Stimulated activated memory B cell treated with anti-CD40 and anti-IgM and Interleukin-4, amounts not matched to agents 10 μg/mL and 1 μg/mL and 100 μg/mL, for 72 hours (primary cell): Measurements from ENCODE around the gene TMEM51.
A peak's percentile ranks its signal among the peaks of the same experiment; 100 is the strongest.

Source experiments
- ATAC-seq: fragments of 150-1000 bp; cut with Tn5 transposase; 2 replicates; pipeline ENCODE4 v1.10.0; 2021
- H3K27ac Mint-ChIP-seq: one replicate; pipeline ENCODE4 v1.8.0; 2022; ENCODE audit warnings: mild to moderate bottlenecking, mixed read lengths
- H3K27me3 Mint-ChIP-seq: one replicate; pipeline ENCODE4 v1.8.0; 2022; ENCODE audit warnings: mixed read lengths
- H3K36me3 Mint-ChIP-seq: one replicate; pipeline ENCODE4 v1.8.0; 2022; ENCODE audit warnings: mixed read lengths
- H3K4me1 Mint-ChIP-seq: one replicate; pipeline ENCODE4 v1.8.0; 2022; ENCODE audit warnings: mixed read lengths
- H3K4me3 Mint-ChIP-seq: one replicate; pipeline ENCODE4 v1.8.0; 2022; ENCODE audit warnings: mild to moderate bottlenecking, moderate library complexity, mixed read lengths
- H3K9me3 Mint-ChIP-seq: one replicate; pipeline ENCODE4 v1.8.0; 2022; ENCODE audit warnings: mixed read lengths

TMEM51 gene

GRCh38 chr1:15187175-15188129, 33.9 kb downstream of the TMEM51 start:
- Mint-ChIP-seq H3K27ac (no peak overlapping the region), H3K36me3 (no peaks in the 10 kb centered on the region), H3K4me3 (no peak overlapping the region), H3K27me3 (peaks cover 53% of the 10 kb centered on the region), H3K9me3 (no peaks in the 10 kb centered on the region), H3K4me1 (no peaks in the 10 kb centered on the region)
- no peak for ATAC-seq

GRCh38 chr1:15188130-15188524, 34.6 kb downstream of the TMEM51 start:
- Mint-ChIP-seq H3K27me3 (peaks cover 53% of the 10 kb centered on the region), H3K36me3 (no peaks in the 10 kb centered on the region), H3K4me1 (no peaks in the 10 kb centered on the region), H3K9me3 (no peaks in the 10 kb centered on the region), H3K27ac (no peak overlapping the region), H3K4me3 (no peak overlapping the region)
- ATAC-seq: no peak

GRCh38 chr1:15188678-15189077, 35.1 kb downstream of the TMEM51 start:
- no peak for ATAC-seq
- no peaks in the 10 kb centered on the region for H3K4me1 Mint-ChIP-seq
- H3K27ac Mint-ChIP-seq: no peak overlapping the region
- H3K36me3 Mint-ChIP-seq: no peaks in the 10 kb centered on the region
- H3K4me3 Mint-ChIP-seq: no peak overlapping the region
- H3K9me3 Mint-ChIP-seq: no peaks in the 10 kb centered on the region
- H3K27me3 Mint-ChIP-seq: peaks cover 53% of the 10 kb centered on the region

- H3K4me3 Mint-ChIP-seq: no peak overlapping the region
- H3K36me3 Mint-ChIP-seq: no peaks in the 10 kb centered on the region
- H3K9me3 Mint-ChIP-seq: no peaks in the 10 kb centered on the region
- H3K27me3 Mint-ChIP-seq: peaks cover 53% of the 10 kb centered on the region
- no peaks in the 10 kb centered on the region for H3K4me1 Mint-ChIP-seq
- ATAC-seq: no peak
- no peak overlapping the region for H3K27ac Mint-ChIP-seq
Observed at GRCh38 chr1:15189692-15190370, 36.3 kb downstream of the TMEM51 start.

GRCh38 chr1:15191267-15191666, 37.7 kb downstream of the TMEM51 start:
- Mint-ChIP-seq H3K36me3 (no peaks in the 10 kb centered on the region), H3K4me1 (no peaks in the 10 kb centered on the region), H3K27me3 (peaks cover 53% of the 10 kb centered on the region), H3K4me3 (no peak overlapping the region), H3K27ac (no peak overlapping the region), H3K9me3 (no peaks in the 10 kb centered on the region)
- no peak for ATAC-seq

GRCh38 chr1:15191770-15192169, 38.2 kb downstream of the TMEM51 start:
- Mint-ChIP-seq H3K4me3 (no peak overlapping the region), H3K9me3 (no peaks in the 10 kb centered on the region), H3K36me3 (no peaks in the 10 kb centered on the region), H3K27ac (no peak overlapping the region), H3K27me3 (peaks cover 48% of the 10 kb centered on the region), H3K4me1 (no peaks in the 10 kb centered on the region)
- ATAC-seq: no peak

- ATAC-seq: no peak
- Mint-ChIP-seq H3K36me3 (no peaks in the 10 kb centered on the region), H3K27ac (no peak overlapping the region), H3K4me1 (no peaks in the 10 kb centered on the region), H3K27me3 (peaks cover 35% of the 10 kb centered on the region), H3K4me3 (no peak overlapping the region), H3K9me3 (no peaks in the 10 kb centered on the region)
Observed at GRCh38 chr1:15192916-15193550, 39.5 kb downstream of the TMEM51 start.

GRCh38 chr1:15195420-15196052, 42.0 kb downstream of the TMEM51 start:
- ATAC-seq: no peak
- H3K4me1 Mint-ChIP-seq: no peaks in the 10 kb centered on the region
- H3K36me3 Mint-ChIP-seq: no peaks in the 10 kb centered on the region
- peaks cover 19% of the 10 kb centered on the region for H3K27me3 Mint-ChIP-seq
- no peak overlapping the region for H3K4me3 Mint-ChIP-seq
- no peaks in the 10 kb centered on the region for H3K9me3 Mint-ChIP-seq
- H3K27ac Mint-ChIP-seq: no peak overlapping the region

GRCh38 chr1:15196069-15196468, 42.5 kb downstream of the TMEM51 start:
- H3K9me3 Mint-ChIP-seq: no peaks in the 10 kb centered on the region
- peak; percentile 24 for ATAC-seq
- no peaks in the 10 kb centered on the region for H3K4me1 Mint-ChIP-seq
- H3K27me3 Mint-ChIP-seq: peaks cover 19% of the 10 kb centered on the region
- no peak overlapping the region for H3K4me3 Mint-ChIP-seq
- H3K27ac Mint-ChIP-seq: no peak overlapping the region
- no peaks in the 10 kb centered on the region for H3K36me3 Mint-ChIP-seq

- H3K27me3 Mint-ChIP-seq: peaks cover 10% of the 10 kb centered on the region
- H3K4me1 Mint-ChIP-seq: no peaks in the 10 kb centered on the region
- H3K9me3 Mint-ChIP-seq: no peaks in the 10 kb centered on the region
- H3K4me3 Mint-ChIP-seq: no peak overlapping the region
- no peak for ATAC-seq
- H3K27ac Mint-ChIP-seq: no peak overlapping the region
- H3K36me3 Mint-ChIP-seq: no peaks in the 10 kb centered on the region
Observed at GRCh38 chr1:15196807-15197530, 43.4 kb downstream of the TMEM51 start.

- Mint-ChIP-seq H3K27me3 (peaks cover 10% of the 10 kb centered on the region), H3K4me1 (no peaks in the 10 kb centered on the region), H3K9me3 (no peaks in the 10 kb centered on the region), H3K36me3 (no peaks in the 10 kb centered on the region), H3K4me3 (no peak overlapping the region), H3K27ac (no peak overlapping the region)
- no peak for ATAC-seq
Observed at GRCh38 chr1:15197591-15198447, 44.3 kb downstream of the TMEM51 start.

- Mint-ChIP-seq H3K27ac (no peak overlapping the region), H3K9me3 (no peaks in the 10 kb centered on the region), H3K4me1 (no peaks in the 10 kb centered on the region), H3K36me3 (no peaks in the 10 kb centered on the region), H3K4me3 (no peak overlapping the region), H3K27me3 (peaks cover 10% of the 10 kb centered on the region)
- no peak for ATAC-seq
Observed at GRCh38 chr1:15198684-15199083, 45.1 kb downstream of the TMEM51 start.

- no peak for ATAC-seq
- Mint-ChIP-seq H3K9me3 (no peaks in the 10 kb centered on the region), H3K4me1 (no peaks in the 10 kb centered on the region), H3K27ac (no peak overlapping the region), H3K36me3 (no peaks in the 10 kb centered on the region), H3K27me3 (peaks cover 10% of the 10 kb centered on the region), H3K4me3 (no peak overlapping the region)
Observed at GRCh38 chr1:15201221-15201620, 47.7 kb downstream of the TMEM51 start.
